GM23338 (cell line): Measurements from ENCODE around the gene TELO2. TPM values are rescaled to one million over a fixed set of nuclear protein-coding genes. Genes with fewer than 3 reads are reported as not detected.

Source experiments
- ATAC-seq: fragments of 200-7000 bp; cut with Tn5 transposase; 3 replicates; pipeline ENCODE4 v1.9.1; 2020
- DNase-seq: peaks from one replicate; pipeline ENCODE4 v3.0.0-alpha.2; 2015; ENCODE audit warnings: low spot score
- H2AFZ ChIP-seq: fragments of 200-600 bp; sonication (generic); 2 replicates; pipeline ENCODE4 v1.8.0; 2016; ENCODE audit warnings: antibody characterized with exemption, mild to moderate bottlenecking, moderate library complexity
- H3F3A ChIP-seq: fragments of 200-600 bp; sonication (generic); replicated peaks from 2 replicates; pipeline ENCODE4 v1.8.0; 2017; ENCODE audit warnings: antibody characterized with exemption, mixed run types, low read depth
- H3K27ac ChIP-seq: fragments of 200-600 bp; sonication (generic); 2 replicates; pipeline ENCODE4 v1.6.1; 2016; ENCODE audit warnings: low read depth
- H3K27me3 ChIP-seq: fragments of 200-600 bp; sonication (generic); 2 replicates; pipeline ENCODE4 v1.8.0; 2016; ENCODE audit warnings: mild to moderate bottlenecking, mixed run types, moderate library complexity; ENCODE audit not compliant: insufficient read depth
- H3K36me3 ChIP-seq: fragments of 200-600 bp; sonication (generic); 2 replicates; pipeline ENCODE4 v1.8.0; 2016; ENCODE audit warnings: mild to moderate bottlenecking; ENCODE audit not compliant: insufficient read depth
- H3K4me1 ChIP-seq: fragments of 200-600 bp; sonication (generic); 2 replicates; pipeline ENCODE4 v1.8.0; 2016; ENCODE audit warnings: mild to moderate bottlenecking, moderate library complexity; ENCODE audit not compliant: insufficient read depth
- H3K4me2 ChIP-seq: fragments of 200-600 bp; sonication (generic); 2 replicates; pipeline ENCODE4 v1.7.1; 2017; ENCODE audit warnings: mixed run types
- H3K4me3 ChIP-seq: fragments of 200-600 bp; sonication (generic); 2 replicates; pipeline ENCODE4 v1.6.1; 2016; ENCODE audit warnings: mixed run types
- H3K79me2 ChIP-seq: fragments of 200-600 bp; sonication (generic); replicated peaks from 2 replicates; pipeline ENCODE4 v1.8.0; 2017; ENCODE audit warnings: mild to moderate bottlenecking; ENCODE audit not compliant: insufficient read depth
- H3K9me2 ChIP-seq: fragments of 200-600 bp; sonication (generic); 2 replicates; pipeline ENCODE4 v1.8.0; 2017; ENCODE audit not compliant: insufficient read depth
- H4K20me1 ChIP-seq: fragments of 200-600 bp; sonication (generic); replicated peaks from 2 replicates; pipeline ENCODE4 v1.8.0; 2017; ENCODE audit warnings: mild to moderate bottlenecking; ENCODE audit not compliant: insufficient read depth
- H3K27ac Mint-ChIP-seq: 2 replicates; pipeline ENCODE4 v1.8.0; 2020; ENCODE audit warnings: inconsistent platforms, mild to moderate bottlenecking, moderate library complexity, mixed read lengths
- H3K27me3 Mint-ChIP-seq: 3 replicates; pipeline ENCODE4 v1.8.0; 2022; ENCODE audit warnings: low read depth, mild to moderate bottlenecking, moderate library complexity, mixed read lengths, inconsistent platforms; ENCODE audit not compliant: insufficient read depth, poor library complexity
- H3K36me3 Mint-ChIP-seq: 3 replicates; pipeline ENCODE4 v1.8.0; 2021; ENCODE audit warnings: low read depth, mild to moderate bottlenecking, inconsistent platforms, moderate library complexity, mixed read lengths
- H3K4me1 Mint-ChIP-seq: 3 replicates; pipeline ENCODE4 v1.8.0; 2020; ENCODE audit warnings: mild to moderate bottlenecking, inconsistent platforms, mixed read lengths
- H3K4me3 Mint-ChIP-seq: 3 replicates; pipeline ENCODE4 v1.8.0; 2021; ENCODE audit warnings: moderate library complexity, mild to moderate bottlenecking, inconsistent platforms, mixed read lengths
- H3K9me3 Mint-ChIP-seq: 3 replicates; pipeline ENCODE4 v1.8.0; 2020; ENCODE audit warnings: moderate library complexity, mild to moderate bottlenecking, inconsistent platforms, mixed read lengths
- CREB1 ChIP-seq: fragments of 250-450 bp; sonication (Bioruptor Pico); IDR thresholded peaks from 2 replicates; pipeline ENCODE4 v1.5.0; 2020; ENCODE audit warnings: low read depth, mild to moderate bottlenecking, moderate library complexity
- EZH2 ChIP-seq: fragments of 200-600 bp; sonication (generic); IDR thresholded peaks from one replicate; pipeline ENCODE4 v1.8.0; 2017; ENCODE audit warnings: antibody characterized with exemption, mild to moderate bottlenecking, low read depth; ENCODE audit not compliant: unreplicated experiment
- EZH2phosphoT487 ChIP-seq: fragments of 200-600 bp; sonication (generic); IDR thresholded peaks from one replicate; pipeline ENCODE4 v1.8.1; 2018; ENCODE audit warnings: antibody characterized with exemption; ENCODE audit not compliant: unreplicated experiment
- JUNB ChIP-seq: IDR thresholded peaks from one replicate; pipeline ENCODE4 v1.6.1; 2016; ENCODE audit warnings: antibody characterized with exemption; ENCODE audit not compliant: unreplicated experiment
- NANOG ChIP-seq: IDR thresholded peaks from 2 replicates; pipeline ENCODE4 v1.6.1; 2016; ENCODE audit warnings: antibody characterized with exemption, borderline replicate concordance
- POLR2AphosphoS5 ChIP-seq: IDR thresholded peaks from 2 replicates; pipeline ENCODE4 v1.6.1; 2016; ENCODE audit warnings: antibody characterized with exemption, low read depth
- STAT1 ChIP-seq: IDR thresholded peaks from one replicate; pipeline ENCODE4 v1.6.1; 2016; ENCODE audit warnings: antibody characterized with exemption; ENCODE audit not compliant: unreplicated experiment
- ZNF114 ChIP-seq: fragments of 250-450 bp; sonication (Bioruptor Pico); IDR thresholded peaks from 2 replicates; pipeline ENCODE4 v1.5.0; 2020; ENCODE audit warnings: mild to moderate bottlenecking, moderate library complexity
- ZNF331 ChIP-seq: fragments of 250-450 bp; sonication (Bioruptor Pico); IDR thresholded peaks from 2 replicates; pipeline ENCODE4 v1.5.0; 2020; ENCODE audit warnings: low read depth, mild to moderate bottlenecking, moderate library complexity
- ZNF462 ChIP-seq: fragments of 250-450 bp; sonication (Bioruptor Pico); IDR thresholded peaks from 2 replicates; pipeline ENCODE4 v1.5.0; 2020; ENCODE audit warnings: mild to moderate bottlenecking, moderate library complexity
- polyA plus RNA-seq: library from polyadenylated mRNA; unstranded; fragments of >200 nt; fragmentation: Nextera tagmentation; extraction: Ambion mirVana; gene quantifications from 2 replicates; pipeline ENCODE4 v1.2.1, GENCODE V29; 2016
- total RNA-seq: library from RNA; depleted of rRNA; stranded (reverse); fragments of >200 nt; shearing (Covaris generic); gene quantifications from 2 replicates; pipeline ENCODE4 v1.2.3, GENCODE V29; 2014
- TF ChIP-seq, protein P1 (sequence below): IDR thresholded peaks from 2 replicates; pipeline ENCODE4 v1.6.1; 2016; ENCODE audit warnings: antibody characterized with exemption
- TF ChIP-seq, protein P2 (sequence below): IDR thresholded peaks from one replicate; pipeline ENCODE4 v1.6.1; 2018; ENCODE audit warnings: antibody characterized with exemption; ENCODE audit not compliant: unreplicated experiment
- TF ChIP-seq, protein P3 (sequence below), 2 experiments: fragments of 200-600 bp in 1 of 2; sonication (generic) in 1 of 2; conservative IDR thresholded peaks; 2 replicates each; pipeline versions ENCODE4 v1.5.1 to v1.6.1; 2016 to 2017; ENCODE audit warnings: antibody characterized with exemption in 2 of 2, low read depth in 2 of 2, mild to moderate bottlenecking in 2 of 2, moderate library complexity in 1 of 2

Gene TELO2
- total and polyA plus RNA-seq, 2 experiments from 2014 or later = 45.4 to 76.0 TPM

- no peak for DNase-seq
- Histone ChIP-seq H3K4me1 (no peaks in the 10 kb centered on the region), H3F3A (no peaks in the 10 kb centered on the region), H3K4me3 (no peak overlapping the region), H4K20me1 (no peaks in the 10 kb centered on the region), H3K79me2 (no peaks in the 10 kb centered on the region), H3K27ac (no peak overlapping the region), H3K36me3 (no peaks in the 10 kb centered on the region), H3K27me3 (no peaks in the 10 kb centered on the region), H3K9me2 (no peaks in the 10 kb centered on the region), H2AFZ (no peak overlapping the region), H3K4me2 (no peak overlapping the region)
- no peak overlapping the region for H3K27ac Mint-ChIP-seq
- H3K36me3 Mint-ChIP-seq = peaks cover 10% of the 10 kb centered on the region; the same call in 2 of the 3 replicates
- no peaks in the 10 kb centered on the region for H3K27me3 Mint-ChIP-seq
- no peaks in the 10 kb centered on the region; the same call in 2 of the 3 replicates for H3K4me1 Mint-ChIP-seq
- TF ChIP-seq, protein P1, sequence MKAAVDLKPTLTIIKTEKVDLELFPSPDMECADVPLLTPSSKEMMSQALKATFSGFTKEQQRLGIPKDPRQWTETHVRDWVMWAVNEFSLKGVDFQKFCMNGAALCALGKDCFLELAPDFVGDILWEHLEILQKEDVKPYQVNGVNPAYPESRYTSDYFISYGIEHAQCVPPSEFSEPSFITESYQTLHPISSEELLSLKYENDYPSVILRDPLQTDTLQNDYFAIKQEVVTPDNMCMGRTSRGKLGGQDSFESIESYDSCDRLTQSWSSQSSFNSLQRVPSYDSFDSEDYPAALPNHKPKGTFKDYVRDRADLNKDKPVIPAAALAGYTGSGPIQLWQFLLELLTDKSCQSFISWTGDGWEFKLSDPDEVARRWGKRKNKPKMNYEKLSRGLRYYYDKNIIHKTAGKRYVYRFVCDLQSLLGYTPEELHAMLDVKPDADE = no peak
- no peak for TF ChIP-seq ZNF331 (CRISPR knock-in tag)
- no peak for TF ChIP-seq ZNF114 (CRISPR knock-in tag)
- no peak for TF ChIP-seq EZH2phosphoT487
- TF ChIP-seq, protein P2, sequence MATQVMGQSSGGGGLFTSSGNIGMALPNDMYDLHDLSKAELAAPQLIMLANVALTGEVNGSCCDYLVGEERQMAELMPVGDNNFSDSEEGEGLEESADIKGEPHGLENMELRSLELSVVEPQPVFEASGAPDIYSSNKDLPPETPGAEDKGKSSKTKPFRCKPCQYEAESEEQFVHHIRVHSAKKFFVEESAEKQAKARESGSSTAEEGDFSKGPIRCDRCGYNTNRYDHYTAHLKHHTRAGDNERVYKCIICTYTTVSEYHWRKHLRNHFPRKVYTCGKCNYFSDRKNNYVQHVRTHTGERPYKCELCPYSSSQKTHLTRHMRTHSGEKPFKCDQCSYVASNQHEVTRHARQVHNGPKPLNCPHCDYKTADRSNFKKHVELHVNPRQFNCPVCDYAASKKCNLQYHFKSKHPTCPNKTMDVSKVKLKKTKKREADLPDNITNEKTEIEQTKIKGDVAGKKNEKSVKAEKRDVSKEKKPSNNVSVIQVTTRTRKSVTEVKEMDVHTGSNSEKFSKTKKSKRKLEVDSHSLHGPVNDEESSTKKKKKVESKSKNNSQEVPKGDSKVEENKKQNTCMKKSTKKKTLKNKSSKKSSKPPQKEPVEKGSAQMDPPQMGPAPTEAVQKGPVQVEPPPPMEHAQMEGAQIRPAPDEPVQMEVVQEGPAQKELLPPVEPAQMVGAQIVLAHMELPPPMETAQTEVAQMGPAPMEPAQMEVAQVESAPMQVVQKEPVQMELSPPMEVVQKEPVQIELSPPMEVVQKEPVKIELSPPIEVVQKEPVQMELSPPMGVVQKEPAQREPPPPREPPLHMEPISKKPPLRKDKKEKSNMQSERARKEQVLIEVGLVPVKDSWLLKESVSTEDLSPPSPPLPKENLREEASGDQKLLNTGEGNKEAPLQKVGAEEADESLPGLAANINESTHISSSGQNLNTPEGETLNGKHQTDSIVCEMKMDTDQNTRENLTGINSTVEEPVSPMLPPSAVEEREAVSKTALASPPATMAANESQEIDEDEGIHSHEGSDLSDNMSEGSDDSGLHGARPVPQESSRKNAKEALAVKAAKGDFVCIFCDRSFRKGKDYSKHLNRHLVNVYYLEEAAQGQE = no peak
- no peak for TF ChIP-seq JUNB
- no peak for TF ChIP-seq NANOG
- TF ChIP-seq STAT1 = no peak
- no peak for TF ChIP-seq EZH2
- TF ChIP-seq ZNF462 (CRISPR knock-in tag) = no peak
- no peak for TF ChIP-seq POLR2AphosphoS5
- TF ChIP-seq CREB1 (CRISPR knock-in tag) = no peak
- TF ChIP-seq, protein P3, sequence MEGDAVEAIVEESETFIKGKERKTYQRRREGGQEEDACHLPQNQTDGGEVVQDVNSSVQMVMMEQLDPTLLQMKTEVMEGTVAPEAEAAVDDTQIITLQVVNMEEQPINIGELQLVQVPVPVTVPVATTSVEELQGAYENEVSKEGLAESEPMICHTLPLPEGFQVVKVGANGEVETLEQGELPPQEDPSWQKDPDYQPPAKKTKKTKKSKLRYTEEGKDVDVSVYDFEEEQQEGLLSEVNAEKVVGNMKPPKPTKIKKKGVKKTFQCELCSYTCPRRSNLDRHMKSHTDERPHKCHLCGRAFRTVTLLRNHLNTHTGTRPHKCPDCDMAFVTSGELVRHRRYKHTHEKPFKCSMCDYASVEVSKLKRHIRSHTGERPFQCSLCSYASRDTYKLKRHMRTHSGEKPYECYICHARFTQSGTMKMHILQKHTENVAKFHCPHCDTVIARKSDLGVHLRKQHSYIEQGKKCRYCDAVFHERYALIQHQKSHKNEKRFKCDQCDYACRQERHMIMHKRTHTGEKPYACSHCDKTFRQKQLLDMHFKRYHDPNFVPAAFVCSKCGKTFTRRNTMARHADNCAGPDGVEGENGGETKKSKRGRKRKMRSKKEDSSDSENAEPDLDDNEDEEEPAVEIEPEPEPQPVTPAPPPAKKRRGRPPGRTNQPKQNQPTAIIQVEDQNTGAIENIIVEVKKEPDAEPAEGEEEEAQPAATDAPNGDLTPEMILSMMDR (conservative IDR thresholded peaks at IDR 0.05; ENCODE audit: low read depth in 2 of 2) = no peak
- H3K9me3 Mint-ChIP-seq = no peaks in the 10 kb centered on the region
- no peak for ATAC-seq
- no peak overlapping the region for H3K4me3 Mint-ChIP-seq
Observed at GRCh38 chr16:1456951-1457350, 36.2 kb upstream of the TELO2 start.
